GM23338 (cell line): Measurements from ENCODE around the gene MUC5AC. TPM values are rescaled to one million over a fixed set of nuclear protein-coding genes. Genes with fewer than 3 reads are reported as not detected.

Source experiments
- ATAC-seq: fragments of 200-7000 bp; cut with Tn5 transposase; 3 replicates; pipeline ENCODE4 v1.9.1; 2020
- DNase-seq: peaks from one replicate; pipeline ENCODE4 v3.0.0-alpha.2; 2015; ENCODE audit warnings: low spot score
- H2AFZ ChIP-seq: fragments of 200-600 bp; sonication (generic); 2 replicates; pipeline ENCODE4 v1.8.0; 2016; ENCODE audit warnings: antibody characterized with exemption, mild to moderate bottlenecking, moderate library complexity
- H3F3A ChIP-seq: fragments of 200-600 bp; sonication (generic); replicated peaks from 2 replicates; pipeline ENCODE4 v1.8.0; 2017; ENCODE audit warnings: antibody characterized with exemption, mixed run types, low read depth
- H3K27ac ChIP-seq: fragments of 200-600 bp; sonication (generic); 2 replicates; pipeline ENCODE4 v1.6.1; 2016; ENCODE audit warnings: low read depth
- H3K27me3 ChIP-seq: fragments of 200-600 bp; sonication (generic); 2 replicates; pipeline ENCODE4 v1.8.0; 2016; ENCODE audit warnings: mild to moderate bottlenecking, mixed run types, moderate library complexity; ENCODE audit not compliant: insufficient read depth
- H3K36me3 ChIP-seq: fragments of 200-600 bp; sonication (generic); 2 replicates; pipeline ENCODE4 v1.8.0; 2016; ENCODE audit warnings: mild to moderate bottlenecking; ENCODE audit not compliant: insufficient read depth
- H3K4me1 ChIP-seq: fragments of 200-600 bp; sonication (generic); 2 replicates; pipeline ENCODE4 v1.8.0; 2016; ENCODE audit warnings: mild to moderate bottlenecking, moderate library complexity; ENCODE audit not compliant: insufficient read depth
- H3K4me2 ChIP-seq: fragments of 200-600 bp; sonication (generic); 2 replicates; pipeline ENCODE4 v1.7.1; 2017; ENCODE audit warnings: mixed run types
- H3K4me3 ChIP-seq: fragments of 200-600 bp; sonication (generic); 2 replicates; pipeline ENCODE4 v1.6.1; 2016; ENCODE audit warnings: mixed run types
- H3K79me2 ChIP-seq: fragments of 200-600 bp; sonication (generic); replicated peaks from 2 replicates; pipeline ENCODE4 v1.8.0; 2017; ENCODE audit warnings: mild to moderate bottlenecking; ENCODE audit not compliant: insufficient read depth
- H3K9me2 ChIP-seq: fragments of 200-600 bp; sonication (generic); 2 replicates; pipeline ENCODE4 v1.8.0; 2017; ENCODE audit not compliant: insufficient read depth
- H4K20me1 ChIP-seq: fragments of 200-600 bp; sonication (generic); replicated peaks from 2 replicates; pipeline ENCODE4 v1.8.0; 2017; ENCODE audit warnings: mild to moderate bottlenecking; ENCODE audit not compliant: insufficient read depth
- H3K27ac Mint-ChIP-seq: 2 replicates; pipeline ENCODE4 v1.8.0; 2020; ENCODE audit warnings: inconsistent platforms, mild to moderate bottlenecking, moderate library complexity, mixed read lengths
- H3K27me3 Mint-ChIP-seq: 3 replicates; pipeline ENCODE4 v1.8.0; 2022; ENCODE audit warnings: low read depth, mild to moderate bottlenecking, moderate library complexity, mixed read lengths, inconsistent platforms; ENCODE audit not compliant: insufficient read depth, poor library complexity
- H3K36me3 Mint-ChIP-seq: 3 replicates; pipeline ENCODE4 v1.8.0; 2021; ENCODE audit warnings: low read depth, mild to moderate bottlenecking, inconsistent platforms, moderate library complexity, mixed read lengths
- H3K4me1 Mint-ChIP-seq: 3 replicates; pipeline ENCODE4 v1.8.0; 2020; ENCODE audit warnings: mild to moderate bottlenecking, inconsistent platforms, mixed read lengths
- H3K4me3 Mint-ChIP-seq: 3 replicates; pipeline ENCODE4 v1.8.0; 2021; ENCODE audit warnings: moderate library complexity, mild to moderate bottlenecking, inconsistent platforms, mixed read lengths
- H3K9me3 Mint-ChIP-seq: 3 replicates; pipeline ENCODE4 v1.8.0; 2020; ENCODE audit warnings: moderate library complexity, mild to moderate bottlenecking, inconsistent platforms, mixed read lengths
- CREB1 ChIP-seq: fragments of 250-450 bp; sonication (Bioruptor Pico); IDR thresholded peaks from 2 replicates; pipeline ENCODE4 v1.5.0; 2020; ENCODE audit warnings: low read depth, mild to moderate bottlenecking, moderate library complexity
- EZH2 ChIP-seq: fragments of 200-600 bp; sonication (generic); IDR thresholded peaks from one replicate; pipeline ENCODE4 v1.8.0; 2017; ENCODE audit warnings: antibody characterized with exemption, mild to moderate bottlenecking, low read depth; ENCODE audit not compliant: unreplicated experiment
- JUNB ChIP-seq: IDR thresholded peaks from one replicate; pipeline ENCODE4 v1.6.1; 2016; ENCODE audit warnings: antibody characterized with exemption; ENCODE audit not compliant: unreplicated experiment
- NANOG ChIP-seq: IDR thresholded peaks from 2 replicates; pipeline ENCODE4 v1.6.1; 2016; ENCODE audit warnings: antibody characterized with exemption, borderline replicate concordance
- POLR2AphosphoS5 ChIP-seq: IDR thresholded peaks from 2 replicates; pipeline ENCODE4 v1.6.1; 2016; ENCODE audit warnings: antibody characterized with exemption, low read depth
- STAT1 ChIP-seq: IDR thresholded peaks from one replicate; pipeline ENCODE4 v1.6.1; 2016; ENCODE audit warnings: antibody characterized with exemption; ENCODE audit not compliant: unreplicated experiment
- ZNF114 ChIP-seq: fragments of 250-450 bp; sonication (Bioruptor Pico); IDR thresholded peaks from 2 replicates; pipeline ENCODE4 v1.5.0; 2020; ENCODE audit warnings: mild to moderate bottlenecking, moderate library complexity
- ZNF331 ChIP-seq: fragments of 250-450 bp; sonication (Bioruptor Pico); IDR thresholded peaks from 2 replicates; pipeline ENCODE4 v1.5.0; 2020; ENCODE audit warnings: low read depth, mild to moderate bottlenecking, moderate library complexity
- polyA plus RNA-seq: library from polyadenylated mRNA; unstranded; fragments of >200 nt; fragmentation: Nextera tagmentation; extraction: Ambion mirVana; gene quantifications from 2 replicates; pipeline ENCODE4 v1.2.1, GENCODE V29; 2016
- total RNA-seq: library from RNA; depleted of rRNA; stranded (reverse); fragments of >200 nt; shearing (Covaris generic); gene quantifications from 2 replicates; pipeline ENCODE4 v1.2.3, GENCODE V29; 2014
- TF ChIP-seq, protein P1 (sequence below): fragments of 250-450 bp; sonication (Bioruptor Pico); IDR thresholded peaks from 2 replicates; pipeline ENCODE4 v1.5.0; 2020; ENCODE audit warnings: mild to moderate bottlenecking, moderate library complexity
- TF ChIP-seq, protein P2 (sequence below): IDR thresholded peaks from 2 replicates; pipeline ENCODE4 v1.6.1; 2016; ENCODE audit warnings: antibody characterized with exemption
- TF ChIP-seq, protein P3 (sequence below): IDR thresholded peaks from one replicate; pipeline ENCODE4 v1.6.1; 2018; ENCODE audit warnings: antibody characterized with exemption; ENCODE audit not compliant: unreplicated experiment

The MUC5AC gene
- total and polyA plus RNA-seq, 2 experiments from 2014 or later, result not detected

DNA sequence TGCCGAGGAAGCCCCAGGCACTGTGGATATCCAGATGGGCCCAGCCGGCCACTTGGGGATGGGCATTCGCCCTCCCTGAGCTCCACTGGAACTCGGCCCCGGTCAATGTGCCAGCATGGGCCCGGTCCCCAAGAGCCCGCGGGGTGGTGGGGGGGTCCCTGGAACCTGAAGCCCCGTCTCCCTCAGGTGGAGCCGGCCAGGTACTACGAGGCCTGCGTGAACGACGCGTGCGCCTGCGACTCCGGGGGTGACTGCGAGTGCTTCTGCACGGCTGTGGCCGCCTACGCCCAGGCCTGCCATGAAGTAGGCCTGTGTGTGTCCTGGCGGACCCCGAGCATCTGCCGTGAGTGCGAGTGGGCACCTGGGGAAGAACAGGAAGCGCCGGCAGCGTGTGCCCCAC is 21.2 kb downstream of the MUC5AC start:
- Histone ChIP-seq H2AFZ (no peak overlapping the region), H4K20me1 (no peaks in the 10 kb centered on the region), H3K79me2 (no peaks in the 10 kb centered on the region), H3F3A (no peaks in the 10 kb centered on the region), H3K4me3 (no peak overlapping the region), H3K4me1 (no peaks in the 10 kb centered on the region), H3K4me2 (no peak overlapping the region), H3K27ac (no peak overlapping the region), H3K27me3 (no peaks in the 10 kb centered on the region), H3K36me3 (no peaks in the 10 kb centered on the region), H3K9me2 (no peaks in the 10 kb centered on the region)
- peaks cover 3% of the 10 kb centered on the region for H3K27me3 Mint-ChIP-seq
- H3K9me3 Mint-ChIP-seq, result peaks cover 16% of the 10 kb centered on the region
- TF ChIP-seq ZNF114 (CRISPR knock-in tag), result no peak
- no peak for TF ChIP-seq CREB1 (CRISPR knock-in tag)
- TF ChIP-seq, protein P1, sequence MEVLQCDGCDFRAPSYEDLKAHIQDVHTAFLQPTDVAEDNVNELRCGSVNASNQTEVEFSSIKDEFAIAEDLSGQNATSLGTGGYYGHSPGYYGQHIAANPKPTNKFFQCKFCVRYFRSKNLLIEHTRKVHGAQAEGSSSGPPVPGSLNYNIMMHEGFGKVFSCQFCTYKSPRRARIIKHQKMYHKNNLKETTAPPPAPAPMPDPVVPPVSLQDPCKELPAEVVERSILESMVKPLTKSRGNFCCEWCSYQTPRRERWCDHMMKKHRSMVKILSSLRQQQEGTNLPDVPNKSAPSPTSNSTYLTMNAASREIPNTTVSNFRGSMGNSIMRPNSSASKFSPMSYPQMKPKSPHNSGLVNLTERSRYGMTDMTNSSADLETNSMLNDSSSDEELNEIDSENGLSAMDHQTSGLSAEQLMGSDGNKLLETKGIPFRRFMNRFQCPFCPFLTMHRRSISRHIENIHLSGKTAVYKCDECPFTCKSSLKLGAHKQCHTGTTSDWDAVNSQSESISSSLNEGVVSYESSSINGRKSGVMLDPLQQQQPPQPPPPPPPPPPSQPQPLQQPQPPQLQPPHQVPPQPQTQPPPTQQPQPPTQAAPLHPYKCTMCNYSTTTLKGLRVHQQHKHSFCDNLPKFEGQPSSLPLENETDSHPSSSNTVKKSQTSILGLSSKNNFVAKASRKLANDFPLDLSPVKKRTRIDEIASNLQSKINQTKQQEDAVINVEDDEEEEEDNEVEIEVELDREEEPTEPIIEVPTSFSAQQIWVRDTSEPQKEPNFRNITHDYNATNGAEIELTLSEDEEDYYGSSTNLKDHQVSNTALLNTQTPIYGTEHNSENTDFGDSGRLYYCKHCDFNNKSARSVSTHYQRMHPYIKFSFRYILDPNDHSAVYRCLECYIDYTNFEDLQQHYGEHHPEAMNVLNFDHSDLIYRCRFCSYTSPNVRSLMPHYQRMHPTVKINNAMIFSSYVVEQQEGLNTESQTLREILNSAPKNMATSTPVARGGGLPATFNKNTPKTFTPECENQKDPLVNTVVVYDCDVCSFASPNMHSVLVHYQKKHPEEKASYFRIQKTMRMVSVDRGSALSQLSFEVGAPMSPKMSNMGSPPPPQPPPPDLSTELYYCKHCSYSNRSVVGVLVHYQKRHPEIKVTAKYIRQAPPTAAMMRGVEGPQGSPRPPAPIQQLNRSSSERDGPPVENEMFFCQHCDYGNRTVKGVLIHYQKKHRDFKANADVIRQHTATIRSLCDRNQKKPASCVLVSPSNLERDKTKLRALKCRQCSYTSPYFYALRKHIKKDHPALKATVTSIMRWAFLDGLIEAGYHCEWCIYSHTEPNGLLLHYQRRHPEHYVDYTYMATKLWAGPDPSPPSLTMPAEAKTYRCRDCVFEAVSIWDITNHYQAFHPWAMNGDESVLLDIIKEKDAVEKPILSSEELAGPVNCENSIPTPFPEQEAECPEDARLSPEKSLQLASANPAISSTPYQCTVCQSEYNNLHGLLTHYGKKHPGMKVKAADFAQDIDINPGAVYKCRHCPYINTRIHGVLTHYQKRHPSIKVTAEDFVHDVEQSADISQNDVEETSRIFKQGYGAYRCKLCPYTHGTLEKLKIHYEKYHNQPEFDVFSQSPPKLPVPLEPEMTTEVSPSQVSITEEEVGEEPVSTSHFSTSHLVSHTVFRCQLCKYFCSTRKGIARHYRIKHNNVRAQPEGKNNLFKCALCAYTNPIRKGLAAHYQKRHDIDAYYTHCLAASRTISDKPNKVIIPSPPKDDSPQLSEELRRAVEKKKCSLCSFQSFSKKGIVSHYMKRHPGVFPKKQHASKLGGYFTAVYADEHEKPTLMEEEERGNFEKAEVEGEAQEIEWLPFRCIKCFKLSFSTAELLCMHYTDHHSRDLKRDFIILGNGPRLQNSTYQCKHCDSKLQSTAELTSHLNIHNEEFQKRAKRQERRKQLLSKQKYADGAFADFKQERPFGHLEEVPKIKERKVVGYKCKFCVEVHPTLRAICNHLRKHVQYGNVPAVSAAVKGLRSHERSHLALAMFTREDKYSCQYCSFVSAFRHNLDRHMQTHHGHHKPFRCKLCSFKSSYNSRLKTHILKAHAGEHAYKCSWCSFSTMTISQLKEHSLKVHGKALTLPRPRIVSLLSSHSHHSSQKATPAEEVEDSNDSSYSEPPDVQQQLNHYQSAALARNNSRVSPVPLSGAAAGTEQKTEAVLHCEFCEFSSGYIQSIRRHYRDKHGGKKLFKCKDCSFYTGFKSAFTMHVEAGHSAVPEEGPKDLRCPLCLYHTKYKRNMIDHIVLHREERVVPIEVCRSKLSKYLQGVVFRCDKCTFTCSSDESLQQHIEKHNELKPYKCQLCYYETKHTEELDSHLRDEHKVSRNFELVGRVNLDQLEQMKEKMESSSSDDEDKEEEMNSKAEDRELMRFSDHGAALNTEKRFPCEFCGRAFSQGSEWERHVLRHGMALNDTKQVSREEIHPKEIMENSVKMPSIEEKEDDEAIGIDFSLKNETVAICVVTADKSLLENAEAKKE (CRISPR knock-in tag), result no peak
- TF ChIP-seq POLR2AphosphoS5, result no peak
- no peak for TF ChIP-seq NANOG
- TF ChIP-seq EZH2, result no peak
- no peak for TF ChIP-seq JUNB
- no peak for TF ChIP-seq ZNF331 (CRISPR knock-in tag)
- TF ChIP-seq STAT1, result no peak
- TF ChIP-seq, protein P2, sequence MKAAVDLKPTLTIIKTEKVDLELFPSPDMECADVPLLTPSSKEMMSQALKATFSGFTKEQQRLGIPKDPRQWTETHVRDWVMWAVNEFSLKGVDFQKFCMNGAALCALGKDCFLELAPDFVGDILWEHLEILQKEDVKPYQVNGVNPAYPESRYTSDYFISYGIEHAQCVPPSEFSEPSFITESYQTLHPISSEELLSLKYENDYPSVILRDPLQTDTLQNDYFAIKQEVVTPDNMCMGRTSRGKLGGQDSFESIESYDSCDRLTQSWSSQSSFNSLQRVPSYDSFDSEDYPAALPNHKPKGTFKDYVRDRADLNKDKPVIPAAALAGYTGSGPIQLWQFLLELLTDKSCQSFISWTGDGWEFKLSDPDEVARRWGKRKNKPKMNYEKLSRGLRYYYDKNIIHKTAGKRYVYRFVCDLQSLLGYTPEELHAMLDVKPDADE, result no peak
- TF ChIP-seq, protein P3, sequence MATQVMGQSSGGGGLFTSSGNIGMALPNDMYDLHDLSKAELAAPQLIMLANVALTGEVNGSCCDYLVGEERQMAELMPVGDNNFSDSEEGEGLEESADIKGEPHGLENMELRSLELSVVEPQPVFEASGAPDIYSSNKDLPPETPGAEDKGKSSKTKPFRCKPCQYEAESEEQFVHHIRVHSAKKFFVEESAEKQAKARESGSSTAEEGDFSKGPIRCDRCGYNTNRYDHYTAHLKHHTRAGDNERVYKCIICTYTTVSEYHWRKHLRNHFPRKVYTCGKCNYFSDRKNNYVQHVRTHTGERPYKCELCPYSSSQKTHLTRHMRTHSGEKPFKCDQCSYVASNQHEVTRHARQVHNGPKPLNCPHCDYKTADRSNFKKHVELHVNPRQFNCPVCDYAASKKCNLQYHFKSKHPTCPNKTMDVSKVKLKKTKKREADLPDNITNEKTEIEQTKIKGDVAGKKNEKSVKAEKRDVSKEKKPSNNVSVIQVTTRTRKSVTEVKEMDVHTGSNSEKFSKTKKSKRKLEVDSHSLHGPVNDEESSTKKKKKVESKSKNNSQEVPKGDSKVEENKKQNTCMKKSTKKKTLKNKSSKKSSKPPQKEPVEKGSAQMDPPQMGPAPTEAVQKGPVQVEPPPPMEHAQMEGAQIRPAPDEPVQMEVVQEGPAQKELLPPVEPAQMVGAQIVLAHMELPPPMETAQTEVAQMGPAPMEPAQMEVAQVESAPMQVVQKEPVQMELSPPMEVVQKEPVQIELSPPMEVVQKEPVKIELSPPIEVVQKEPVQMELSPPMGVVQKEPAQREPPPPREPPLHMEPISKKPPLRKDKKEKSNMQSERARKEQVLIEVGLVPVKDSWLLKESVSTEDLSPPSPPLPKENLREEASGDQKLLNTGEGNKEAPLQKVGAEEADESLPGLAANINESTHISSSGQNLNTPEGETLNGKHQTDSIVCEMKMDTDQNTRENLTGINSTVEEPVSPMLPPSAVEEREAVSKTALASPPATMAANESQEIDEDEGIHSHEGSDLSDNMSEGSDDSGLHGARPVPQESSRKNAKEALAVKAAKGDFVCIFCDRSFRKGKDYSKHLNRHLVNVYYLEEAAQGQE, result no peak
- DNase-seq (no peak), ATAC-seq (no peak)
- H3K36me3 Mint-ChIP-seq, result peaks cover 5% of the 10 kb centered on the region
- no peak overlapping the region for H3K27ac Mint-ChIP-seq
- no peaks in the 10 kb centered on the region for H3K4me1 Mint-ChIP-seq
- H3K4me3 Mint-ChIP-seq, result no peak overlapping the region
